Raji (cell line): ENCODE results near the gene NFATC2.

Source experiments
- POLR2A ChIP-seq: IDR thresholded peaks from 2 replicates; pipeline ENCODE4 v1.6.1; 2011; ENCODE audit warnings: low read depth, low read length, control low read depth; ENCODE audit not compliant: insufficient read depth

NFATC2 gene

GRCh38 chr20:51366155-51366886, 176.2 kb downstream of the NFATC2 start:
- TF ChIP-seq POLR2A = no peak

GRCh38 chr20:51365670-51366069, 176.8 kb downstream of the NFATC2 start:
- no peak for TF ChIP-seq POLR2A

GRCh38 chr20:51363813-51364212, 178.7 kb downstream of the NFATC2 start:
- TF ChIP-seq POLR2A = no peak

GRCh38 chr20:51363378-51363777, 179.1 kb downstream of the NFATC2 start:
- no peak for TF ChIP-seq POLR2A

GRCh38 chr20:51362254-51362653, 180.3 kb downstream of the NFATC2 start:
- no peak for TF ChIP-seq POLR2A

GRCh38 chr20:51361258-51361657, 181.3 kb downstream of the NFATC2 start:
- TF ChIP-seq POLR2A = no peak

GRCh38 chr20:51360451-51361201, 181.9 kb downstream of the NFATC2 start:
- TF ChIP-seq POLR2A = no peak

GRCh38 chr20:51359947-51360346, 182.6 kb downstream of the NFATC2 start:
- no peak for TF ChIP-seq POLR2A

GRCh38 chr20:51359401-51359800, 183.1 kb downstream of the NFATC2 start:
- TF ChIP-seq POLR2A = no peak

GRCh38 chr20:51358032-51358724, 184.3 kb downstream of the NFATC2 start:
- no peak for TF ChIP-seq POLR2A

GRCh38 chr20:51357543-51357942, 185.0 kb downstream of the NFATC2 start:
- TF ChIP-seq POLR2A = no peak

- TF ChIP-seq POLR2A = no peak
Measured at GRCh38 chr20:51356871-51357270, 185.6 kb downstream of the NFATC2 start.

GRCh38 chr20:51354769-51355319, 187.7 kb downstream of the NFATC2 start:
- no peak for TF ChIP-seq POLR2A

GRCh38 chr20:51354191-51354768, 188.2 kb downstream of the NFATC2 start:
- no peak for TF ChIP-seq POLR2A

GRCh38 chr20:51353491-51353890, 189.0 kb downstream of the NFATC2 start:
- TF ChIP-seq POLR2A = no peak
